HuH-7.5 (cell line): ENCODE data around the gene DCK.

Experiments used
- DNase-seq: peaks from one replicate; pipeline ENCODE4 v3.0.0; 2011; ENCODE audit warnings: low spot score

Gene DCK

GRCh38 chr4:71064521-71064920, 71.1 kb downstream of the DCK start:
- DNase-seq: no peak

DNA sequence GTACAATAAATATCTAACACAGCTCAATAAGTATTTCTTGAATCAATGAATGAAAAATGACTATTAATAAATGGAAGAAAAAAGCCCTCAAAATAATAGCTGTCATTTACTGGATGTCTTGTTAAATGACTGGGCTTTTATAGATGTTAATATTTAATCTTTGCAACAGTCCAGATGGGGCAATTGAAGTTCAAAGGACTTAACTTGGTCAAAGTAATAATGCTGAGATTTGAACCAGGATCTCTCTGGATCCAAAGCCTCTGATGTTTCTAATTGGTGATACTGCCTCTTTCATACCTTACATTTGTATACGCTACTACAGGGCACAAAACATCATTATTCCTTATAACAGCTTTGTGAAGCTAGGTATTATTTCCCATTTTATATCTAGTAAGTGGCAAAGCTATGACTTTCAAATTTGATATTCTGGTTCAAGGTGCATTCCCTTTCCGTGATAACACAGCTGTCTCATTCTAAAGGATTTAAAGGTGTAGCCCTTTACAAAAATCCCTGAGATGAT, 72.6 kb downstream of the DCK start:
- no peak for DNase-seq

- no peak for DNase-seq
Measured at GRCh38 chr4:71066737-71067716, 73.6 kb downstream of the DCK start.

GRCh38 chr4:71069063-71069462, 75.6 kb downstream of the DCK start:
- DNase-seq: no peak

DNA sequence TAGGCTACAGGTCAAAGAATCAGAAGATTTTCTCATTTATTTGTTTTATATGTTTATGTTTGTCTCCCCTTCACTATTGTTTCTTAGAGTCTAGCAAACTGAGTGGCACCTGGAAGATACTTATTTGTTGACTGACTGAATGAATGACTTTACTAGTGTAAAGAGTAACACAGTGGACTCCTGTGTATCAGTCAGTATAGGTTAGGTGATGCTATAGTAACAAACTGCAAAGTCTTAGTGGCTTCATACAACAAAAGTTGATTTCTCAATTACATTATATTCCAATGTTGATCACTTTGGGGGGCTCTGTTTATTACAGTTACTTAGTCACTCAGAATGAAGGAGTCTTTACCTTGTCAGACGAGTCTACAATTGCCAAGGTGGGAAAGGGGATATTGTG, 76.6 kb downstream of the DCK start:
- no peak for DNase-seq

DNA sequence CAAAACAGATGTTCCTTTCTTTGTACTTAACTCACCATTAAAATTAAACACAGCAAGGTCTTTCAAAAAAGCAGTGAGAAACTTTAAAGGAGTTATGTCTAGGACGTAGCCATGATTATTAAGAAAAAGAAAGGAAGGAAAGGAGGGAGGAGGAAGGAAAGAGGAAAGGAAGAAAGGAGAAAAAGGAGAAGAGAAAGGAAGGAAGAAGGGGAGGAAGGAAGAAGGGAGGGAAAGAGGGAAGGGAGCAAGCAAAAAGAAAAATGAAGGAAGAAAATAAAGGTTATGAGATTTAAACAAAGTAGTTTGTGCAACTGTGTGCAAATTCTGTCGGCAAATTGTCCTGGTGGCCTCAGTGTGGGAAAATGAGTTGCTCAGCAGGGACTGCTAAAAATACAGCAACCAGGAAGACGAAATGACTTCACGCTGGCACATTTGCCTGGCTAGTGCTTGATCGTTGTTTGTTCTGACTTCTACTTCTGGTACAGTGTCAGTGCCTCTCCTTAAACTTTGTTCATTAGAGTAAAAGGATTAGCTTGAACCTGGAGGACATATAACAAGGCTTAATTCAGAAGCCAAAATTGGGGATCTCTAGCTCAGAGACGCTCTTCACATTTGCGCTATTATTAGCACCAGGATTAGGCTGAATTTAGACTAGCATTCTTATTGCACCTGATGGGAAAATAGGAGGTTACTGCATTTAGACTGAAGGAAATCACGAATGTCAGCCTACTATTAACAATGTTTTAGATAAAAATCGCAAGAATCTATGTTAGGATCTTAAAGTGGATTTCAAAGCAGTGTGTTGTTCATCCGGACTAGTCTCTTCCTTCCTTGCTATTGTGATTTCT, 81.2 kb downstream of the DCK start:
- no peak for DNase-seq
